ENCODE data around the gene CD24.

The CD24 gene

DNA sequence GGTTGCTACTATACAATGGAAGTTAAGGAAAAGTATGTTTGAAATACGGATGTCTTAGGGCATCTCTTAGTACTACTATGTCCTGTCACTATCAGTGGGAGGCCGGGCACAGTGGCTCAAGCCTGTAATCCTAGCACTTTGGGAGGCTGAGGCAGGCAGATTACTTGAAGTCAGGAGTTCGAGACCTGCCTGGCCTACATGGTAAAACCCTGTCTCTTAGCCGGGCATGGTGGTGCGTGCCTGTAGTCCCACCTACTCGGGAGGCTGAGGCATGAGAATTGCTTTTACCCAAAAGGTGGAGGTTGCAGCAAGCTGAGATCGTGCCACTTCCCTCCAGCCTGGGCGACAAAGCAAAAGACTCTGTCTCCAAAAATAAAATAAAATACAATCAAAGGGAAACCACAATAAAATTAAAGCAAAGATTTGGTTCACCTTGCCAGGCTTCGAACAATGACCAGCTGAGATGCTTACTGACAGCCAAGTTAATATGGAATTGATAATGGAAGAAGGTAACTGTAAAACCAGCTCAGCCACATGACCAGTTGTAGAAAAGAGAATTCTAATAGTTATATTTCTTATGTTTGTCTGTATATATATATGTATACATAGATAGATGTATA is 6.5 kb downstream of the CD24 start:
- DNase-seq (ENCODE audit: low read depth, low spot score), result no peak

DNA sequence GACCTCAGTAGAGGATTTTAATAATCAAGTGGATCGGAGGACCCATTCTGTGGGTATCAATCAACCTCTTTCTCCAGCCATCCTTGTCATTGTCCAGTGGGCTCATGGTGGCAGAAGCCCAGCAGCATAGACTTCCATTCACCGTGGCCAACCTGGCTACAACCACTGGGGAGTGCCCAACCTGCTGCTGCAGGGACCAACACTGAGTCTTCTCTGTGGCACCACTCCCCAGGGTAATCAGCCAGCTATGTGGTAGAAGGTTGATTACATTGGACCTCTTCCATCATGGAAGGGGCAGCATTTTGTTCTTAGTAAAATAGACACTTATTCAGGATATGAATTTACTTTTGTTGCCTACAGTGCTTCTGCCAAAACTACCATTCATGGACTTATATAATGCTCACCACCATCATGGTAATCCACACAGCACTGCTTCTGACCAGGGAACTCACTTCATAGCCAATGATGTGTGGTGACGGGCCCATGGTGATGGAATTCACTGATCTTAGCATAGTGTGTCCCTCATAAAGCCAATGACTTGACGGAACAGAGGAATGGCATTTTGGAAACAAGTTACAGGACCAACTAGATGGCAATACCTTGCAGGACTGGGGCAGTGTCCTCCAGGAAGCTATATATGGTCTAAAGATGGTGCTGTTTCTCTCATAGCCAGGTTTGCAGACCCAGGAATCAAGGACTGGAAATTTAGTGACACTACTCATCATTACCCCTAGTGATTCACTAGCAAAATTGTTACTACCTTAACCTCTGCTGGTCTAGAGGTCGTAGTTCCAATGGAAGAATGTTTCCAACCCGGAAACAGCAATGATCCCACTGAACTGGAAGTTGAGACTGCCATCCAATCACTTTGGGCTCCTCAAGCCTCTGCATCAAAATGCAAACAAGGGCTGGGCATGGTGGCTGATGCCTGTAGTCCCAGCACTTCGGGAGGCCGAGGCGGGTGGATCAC is 7.6 kb downstream of the CD24 start:
- DNase-seq (ENCODE audit: low read depth, low spot score), result no peak

DNA sequence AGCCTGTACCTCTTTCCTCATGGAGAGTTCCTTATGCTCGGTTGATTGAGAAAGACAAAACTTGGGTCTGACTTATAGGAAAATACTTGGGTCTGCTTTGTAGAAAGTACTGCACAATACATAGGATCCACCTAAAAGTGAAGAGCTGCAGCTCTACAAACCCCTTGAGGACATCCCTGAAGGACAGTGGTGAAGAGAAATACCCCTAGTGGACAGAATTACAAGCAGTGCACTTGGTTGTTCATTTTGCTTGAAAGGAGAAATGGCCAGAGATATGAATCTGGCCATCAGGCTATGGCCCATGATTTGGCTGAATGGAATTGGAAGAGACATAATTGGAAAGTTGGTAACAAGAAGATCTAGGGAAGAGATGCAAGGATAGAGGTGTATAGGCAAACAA is 8.3 kb downstream of the CD24 start:
- no peak for DNase-seq (ENCODE audit: low read depth, low spot score)

DNA sequence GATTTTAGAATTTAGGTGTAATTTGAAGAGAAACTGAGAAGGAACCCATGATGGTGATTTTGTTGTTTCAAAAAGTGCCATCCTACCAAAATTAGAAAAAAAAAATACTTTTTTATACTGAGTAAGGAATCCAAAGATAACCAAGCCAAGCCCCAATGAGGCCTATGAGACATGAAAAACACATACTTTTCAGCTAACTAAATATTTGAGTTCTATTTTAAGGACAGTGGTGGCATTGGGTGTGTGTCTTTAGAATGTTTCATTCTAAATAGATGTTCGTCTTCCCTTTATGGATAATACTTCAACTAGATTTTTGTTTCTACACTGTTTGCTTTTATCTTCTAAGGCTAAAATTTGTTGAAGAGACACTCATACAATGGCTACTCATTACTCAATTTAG is 9.6 kb downstream of the CD24 start:
- no peak for DNase-seq (ENCODE audit: low read depth, low spot score)

DNA sequence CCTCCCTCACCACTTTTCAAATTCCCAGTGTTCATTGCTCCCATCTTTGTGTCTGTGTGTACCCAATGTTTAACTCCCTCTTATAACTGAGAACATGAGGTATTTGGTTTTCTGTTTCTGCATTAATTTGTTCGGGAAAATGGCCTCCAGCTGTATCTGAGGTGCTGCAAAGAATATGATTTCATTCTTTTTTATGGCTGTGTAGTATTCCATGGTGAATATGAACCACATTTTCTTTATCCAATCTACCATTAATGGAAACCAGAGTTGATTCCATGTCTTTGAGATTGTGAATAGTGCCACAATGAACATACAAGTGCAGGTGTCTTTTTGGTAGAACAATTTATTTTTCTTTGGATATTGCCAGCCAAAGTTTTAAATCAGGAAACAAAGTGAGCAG is 10.4 kb downstream of the CD24 start:
- no peak for DNase-seq (ENCODE audit: low read depth, low spot score)

DNA sequence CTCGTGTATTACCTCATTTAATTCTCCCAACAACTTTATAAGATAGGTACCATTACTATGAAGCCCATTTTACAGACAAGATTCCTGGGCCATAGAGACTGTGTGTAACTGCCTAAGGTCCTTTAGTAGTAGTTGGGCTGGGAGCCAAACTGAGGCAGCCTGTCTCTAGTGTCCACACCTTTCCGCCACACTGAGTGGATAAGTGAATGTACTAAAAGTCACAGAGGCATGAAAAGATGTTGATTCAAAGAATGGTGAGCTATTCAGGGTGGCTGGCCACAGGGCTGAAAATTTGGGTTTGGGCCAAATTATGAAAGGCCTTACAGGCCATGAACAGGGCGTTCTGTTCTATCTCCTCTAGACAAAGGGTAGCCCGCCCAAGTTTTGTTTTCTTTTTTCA is 11.0 kb downstream of the CD24 start:
- no peak for DNase-seq (ENCODE audit: low read depth, low spot score)

DNA sequence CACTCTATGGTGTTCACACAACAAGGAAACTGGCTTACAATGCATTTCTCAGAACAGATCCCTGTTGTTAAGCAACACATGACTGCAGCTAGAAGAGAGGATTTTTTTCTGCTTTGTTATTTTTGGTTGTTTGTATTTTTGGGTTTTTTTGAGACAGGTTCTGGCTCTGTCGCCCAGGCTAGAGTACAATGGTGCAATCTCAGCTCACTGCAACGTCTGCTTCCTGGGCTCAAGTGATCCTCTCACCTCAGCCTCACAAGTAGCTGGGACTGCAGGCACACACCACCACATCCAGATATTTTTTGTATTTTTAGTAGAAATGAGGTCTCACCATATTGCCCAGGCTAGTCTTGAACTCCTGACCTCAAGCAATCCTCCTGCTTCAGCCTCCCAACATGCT is 12.7 kb downstream of the CD24 start:
- DNase-seq (ENCODE audit: low read depth, low spot score), result no peak

DNA sequence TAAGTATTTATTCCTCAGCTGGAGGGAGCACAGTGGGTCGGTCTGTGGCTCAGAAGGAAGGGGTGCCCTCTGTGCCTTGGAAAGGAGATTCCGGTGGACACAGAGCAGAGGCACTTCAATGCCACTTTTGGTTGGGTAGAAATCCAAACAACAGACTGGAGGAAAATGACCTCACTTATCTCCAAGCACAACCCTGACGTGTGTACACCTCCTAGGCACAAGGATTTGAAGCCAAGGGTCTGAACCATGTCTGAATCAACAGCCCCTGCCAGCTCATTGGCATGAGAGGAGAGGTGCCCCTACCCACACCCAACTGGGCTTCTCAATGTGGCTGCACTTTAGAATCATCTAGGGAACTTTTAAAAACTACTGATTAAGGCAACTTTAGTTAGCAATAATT is 13.4 kb downstream of the CD24 start:
- DNase-seq (ENCODE audit: low read depth, low spot score), result no peak

DNA sequence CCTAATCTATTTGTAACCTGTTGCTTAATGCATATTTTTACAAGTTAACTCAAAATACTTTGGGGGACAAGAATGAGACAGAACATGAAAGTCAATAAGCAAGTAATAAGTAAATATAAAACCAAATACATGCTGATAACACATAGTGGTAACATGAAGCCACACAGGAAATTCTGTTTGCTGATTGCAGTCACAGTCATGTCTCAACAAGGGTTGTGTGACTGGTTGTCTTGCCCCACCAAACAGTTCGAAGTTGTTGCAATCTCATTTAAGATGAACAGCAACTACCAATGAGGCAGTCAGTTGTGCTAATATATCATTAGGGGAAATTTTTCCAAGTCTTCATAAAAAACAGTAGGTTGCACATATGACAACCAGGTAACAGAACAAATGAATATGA is 14.5 kb downstream of the CD24 start:
- no peak for DNase-seq (ENCODE audit: low read depth, low spot score)

DNA sequence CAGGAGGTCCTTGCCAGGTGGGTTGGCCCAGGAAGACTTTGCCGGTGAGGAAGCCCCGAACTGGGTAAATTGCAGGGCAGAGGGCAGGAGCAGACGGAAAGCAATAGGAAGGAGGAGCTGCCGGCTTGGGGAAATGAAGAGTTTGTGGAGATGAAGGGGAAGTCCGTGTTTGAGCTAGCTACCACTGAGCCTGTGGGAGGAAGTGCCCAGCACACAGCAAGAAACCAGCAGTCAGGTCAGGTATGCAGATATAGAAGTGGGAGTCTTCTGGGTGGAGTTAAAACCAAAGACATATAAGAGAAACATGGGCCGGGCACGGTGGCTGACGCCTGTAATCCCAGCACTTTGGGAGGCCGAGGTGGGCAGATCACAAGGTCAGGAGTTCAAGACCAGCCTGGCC is 34.7 kb downstream of the CD24 start:
- DNase-seq (ENCODE audit: low read depth, low spot score), result no peak

DNA sequence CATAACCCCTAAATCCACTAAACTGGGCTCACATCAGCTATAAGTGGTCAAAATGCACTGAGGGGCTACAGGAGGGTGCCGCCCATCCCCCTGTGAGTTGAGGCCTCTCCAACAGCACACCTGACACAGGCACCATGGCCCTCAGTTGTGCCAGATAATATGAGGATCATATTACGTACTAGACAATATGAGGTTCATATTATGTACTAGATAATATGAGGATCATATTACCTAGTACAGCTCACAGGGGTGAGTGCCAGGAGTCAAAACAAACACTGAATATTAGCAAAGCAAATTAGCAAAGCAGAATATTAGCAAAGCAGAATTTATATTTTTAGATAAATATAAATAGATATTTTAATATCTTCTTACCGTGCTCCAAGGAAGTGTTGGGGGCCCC is 35.3 kb downstream of the CD24 start:
- no peak for DNase-seq (ENCODE audit: low read depth, low spot score)

DNA sequence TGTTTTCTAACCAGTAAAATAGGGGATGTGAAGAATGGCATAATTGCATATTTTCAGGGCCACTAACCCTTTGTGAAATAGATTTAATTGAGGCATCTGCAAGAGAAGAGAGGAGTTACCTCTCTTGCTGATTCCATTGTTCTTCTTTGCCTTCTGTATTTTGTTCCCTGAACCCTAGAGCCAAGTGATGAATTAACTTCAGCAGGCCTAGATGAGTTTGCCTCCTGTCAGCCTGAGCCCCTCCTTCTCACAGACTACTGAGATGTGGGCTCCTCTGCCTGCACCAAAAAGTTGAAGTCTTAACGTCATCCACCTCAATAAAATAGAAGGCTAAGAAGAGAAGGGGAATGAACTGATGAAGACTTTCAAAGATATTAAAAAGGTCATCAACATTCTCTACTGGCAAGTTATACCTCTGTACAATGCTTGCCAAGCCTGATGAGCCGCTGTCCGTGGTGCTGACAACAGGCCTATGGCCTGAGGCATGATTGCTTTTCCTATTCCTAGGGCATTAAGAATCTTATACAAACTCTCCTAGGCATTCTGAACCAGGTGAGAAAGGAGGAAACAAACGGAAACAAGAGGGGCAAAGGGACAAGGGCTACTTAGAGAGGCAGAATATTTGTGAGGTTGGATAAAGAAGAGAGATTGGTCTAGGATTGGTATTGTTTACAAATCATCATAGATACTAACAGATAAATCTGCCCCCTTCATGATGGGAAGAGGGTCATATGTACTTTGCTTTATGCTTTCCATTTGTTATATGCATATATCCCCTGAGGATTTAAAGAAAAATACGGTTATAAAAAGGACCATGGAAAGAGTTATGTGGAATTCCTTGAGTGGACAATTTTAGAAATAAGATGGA is 46.8 kb downstream of the CD24 start:
- no peak for DNase-seq (ENCODE audit: low read depth, low spot score)

DNA sequence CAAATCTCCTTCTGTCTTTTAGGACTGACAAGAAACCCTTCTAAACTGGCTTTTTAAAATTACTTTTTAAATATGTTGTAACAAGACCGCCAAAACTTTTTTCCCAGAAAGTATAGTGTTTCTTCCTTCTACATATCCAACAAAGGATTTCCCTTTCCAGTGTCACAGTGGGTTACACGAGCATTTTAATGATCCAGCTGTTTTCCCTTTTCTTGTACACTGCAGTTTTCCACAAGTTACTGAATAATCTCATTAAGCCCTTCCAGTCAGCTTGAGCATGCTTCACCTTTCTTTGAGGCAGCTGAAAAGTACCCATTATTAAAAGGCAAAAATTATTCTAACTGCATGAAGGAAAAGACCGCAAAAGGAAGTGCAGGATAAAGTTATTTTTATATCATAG is 48.6 kb downstream of the CD24 start:
- DNase-seq (ENCODE audit: low read depth, low spot score), result no peak

DNA sequence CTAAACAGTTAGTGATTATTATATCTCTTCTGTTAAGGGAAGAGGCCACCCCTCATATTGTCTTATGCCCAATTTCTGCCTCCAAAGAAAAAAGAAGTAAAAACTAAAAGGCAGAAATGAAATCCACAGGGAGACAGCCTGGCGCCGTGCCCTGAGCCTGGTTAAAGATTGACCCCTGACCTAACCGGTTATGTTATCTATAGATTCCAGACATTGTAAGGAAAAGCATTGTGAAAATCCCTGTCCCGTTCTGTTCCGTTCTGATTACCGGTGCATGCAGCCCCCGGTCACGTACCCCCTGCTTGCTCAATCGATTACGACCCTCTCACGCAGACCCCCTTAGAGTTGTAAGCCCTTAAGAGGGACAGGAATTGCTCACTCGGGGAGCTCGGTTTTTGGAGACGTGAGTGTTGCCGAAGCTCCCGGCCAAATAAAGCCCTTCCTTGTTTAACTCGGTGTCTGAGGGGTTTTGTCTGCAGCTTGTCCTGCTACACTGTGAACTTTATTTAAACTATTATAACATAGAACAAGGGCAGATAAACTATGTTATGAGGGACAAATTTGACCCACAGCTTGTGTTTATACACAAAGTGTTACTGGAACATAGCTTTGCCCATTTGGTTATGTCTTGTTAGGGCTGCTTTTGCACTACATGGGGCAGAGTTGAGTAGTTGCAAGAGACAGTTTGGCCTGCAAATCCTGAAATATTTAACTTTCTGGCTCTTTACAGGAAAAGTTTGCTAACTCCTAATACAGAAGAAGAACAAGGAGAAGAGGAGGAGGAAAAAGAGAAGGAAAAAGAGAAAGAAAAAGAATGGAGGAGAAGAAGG is 49.6 kb downstream of the CD24 start:
- no peak for DNase-seq (ENCODE audit: low read depth, low spot score)

DNA sequence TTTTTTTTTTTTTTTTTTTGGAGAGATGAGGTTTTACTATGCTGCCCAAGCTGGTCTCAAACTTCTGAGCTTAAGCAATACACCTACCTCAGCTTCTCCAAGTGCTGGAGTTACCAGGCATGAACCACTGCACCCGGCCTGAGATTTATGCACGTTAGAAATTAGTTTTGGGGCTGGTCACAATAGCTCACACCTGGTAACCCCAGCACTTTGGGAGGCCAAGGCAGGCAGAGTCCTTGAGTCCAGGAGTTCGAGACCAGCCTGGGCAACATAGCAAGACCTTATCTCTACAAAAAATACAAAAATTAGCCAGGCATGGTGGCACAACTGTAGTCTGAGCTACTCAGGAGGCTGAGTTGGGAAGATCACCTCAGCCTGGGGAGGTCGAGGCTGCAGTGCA is 51.9 kb downstream of the CD24 start:
- no peak for DNase-seq (ENCODE audit: low read depth, low spot score)

Data from activated naive CD8-positive, alpha-beta T cell treated with anti-CD3 and anti-CD28 coated beads, Interleukin-2, amount 50 U/mL, for 16 hours (primary cell).